H9 (cell line): ENCODE data around the gene NT5DC2. TPM values are rescaled to one million over a fixed set of nuclear protein-coding genes. Genes with fewer than 3 reads are reported as not detected.
A peak's percentile ranks its signal among the peaks of the same experiment; 100 is the strongest.

ENCODE experiments used
- DNase-seq: peaks from one replicate; pipeline ENCODE4 v3.0.0-alpha.2; 2017
- H2AFZ ChIP-seq: one replicate; pipeline ENCODE4 v1.6.1; 2013; ENCODE audit warnings: mild to moderate bottlenecking, low read length, control low read depth, moderate library complexity
- H2AK5ac ChIP-seq: 2 replicates; pipeline ENCODE4 v1.6.1; 2013; ENCODE audit warnings: low read length, control low read depth, mixed read lengths; ENCODE audit not compliant: insufficient read length
- H2BK120ac ChIP-seq: one replicate; pipeline ENCODE4 v1.6.1; 2013; ENCODE audit warnings: low read depth, mild to moderate bottlenecking, low read length, control low read depth, inconsistent platforms; ENCODE audit not compliant: poor library complexity, severe bottlenecking
- H2BK12ac ChIP-seq: 2 replicates; pipeline ENCODE4 v1.6.1; 2013; ENCODE audit warnings: low read length, control low read depth, mixed read lengths, low read depth; ENCODE audit not compliant: insufficient read length
- H2BK15ac ChIP-seq: 2 replicates; pipeline ENCODE4 v1.6.1; 2013; ENCODE audit warnings: low read depth, low read length, control low read depth
- H2BK20ac ChIP-seq: one replicate; pipeline ENCODE4 v1.6.1; 2013; ENCODE audit warnings: low read depth, mild to moderate bottlenecking, low read length, control low read depth, inconsistent platforms; ENCODE audit not compliant: poor library complexity, severe bottlenecking
- H2BK5ac ChIP-seq: 2 replicates; pipeline ENCODE4 v1.6.1; 2013; ENCODE audit warnings: low read length, control low read depth, mixed read lengths; ENCODE audit not compliant: insufficient read length
- H3K14ac ChIP-seq: 2 replicates; pipeline ENCODE4 v1.6.1; 2013; ENCODE audit warnings: low read length, control low read depth; ENCODE audit not compliant: insufficient read depth
- H3K18ac ChIP-seq: 2 replicates; pipeline ENCODE4 v1.6.1; 2013; ENCODE audit warnings: low read depth, mild to moderate bottlenecking, mixed read lengths, low read length, control low read depth; ENCODE audit not compliant: insufficient read length
- H3K23ac ChIP-seq: 2 replicates; pipeline ENCODE4 v1.6.1; 2013; ENCODE audit warnings: low read length, control low read depth, mixed read lengths, low read depth; ENCODE audit not compliant: insufficient read length
- H3K23me2 ChIP-seq: 2 replicates; pipeline ENCODE4 v1.6.1; 2013; ENCODE audit warnings: low read depth, mild to moderate bottlenecking, mixed read lengths, low read length, control low read depth; ENCODE audit not compliant: insufficient read length, poor library complexity, severe bottlenecking
- H3K27ac ChIP-seq: 2 replicates; pipeline ENCODE4 v1.5.1; 2013; ENCODE audit warnings: low read length, control low read depth, mixed read lengths, low read depth; ENCODE audit not compliant: insufficient read length
- H3K27me3 ChIP-seq: 2 replicates; pipeline ENCODE4 v1.6.1; 2013; ENCODE audit warnings: low read length, control low read depth, inconsistent platforms; ENCODE audit not compliant: insufficient read depth
- H3K4ac ChIP-seq: 2 replicates; pipeline ENCODE4 v1.6.1; 2013; ENCODE audit warnings: low read depth, mild to moderate bottlenecking, control low read depth, inconsistent platforms, low read length, moderate library complexity
- H3K4me1 ChIP-seq: 2 replicates; pipeline ENCODE4 v1.6.1; 2013; ENCODE audit warnings: low read length, control low read depth, inconsistent platforms; ENCODE audit not compliant: insufficient read depth
- H3K4me2 ChIP-seq: 2 replicates; pipeline ENCODE4 v1.6.1; 2013; ENCODE audit warnings: low read length, control low read depth, mixed read lengths; ENCODE audit not compliant: insufficient read length, insufficient read depth
- H3K56ac ChIP-seq: 2 replicates; pipeline ENCODE4 v1.6.1; 2013; ENCODE audit warnings: low read depth, mild to moderate bottlenecking, mixed read lengths, low read length, control low read depth; ENCODE audit not compliant: insufficient read length
- H3K79me1 ChIP-seq: 2 replicates; pipeline ENCODE4 v1.6.1; 2013; ENCODE audit warnings: low read depth, mild to moderate bottlenecking, moderate library complexity, low read length, control low read depth, inconsistent platforms; ENCODE audit not compliant: insufficient read depth, poor library complexity, severe bottlenecking
- H3K79me2 ChIP-seq: 2 replicates; pipeline ENCODE4 v1.6.1; 2013; ENCODE audit warnings: low read length, control low read depth, inconsistent platforms; ENCODE audit not compliant: insufficient read depth
- H3K9ac ChIP-seq: 2 replicates; pipeline ENCODE4 v1.6.1; 2013; ENCODE audit warnings: low read length, control low read depth, mixed read lengths; ENCODE audit not compliant: insufficient read length; ENCODE audit errors: extremely low read depth
- H3K9me3 ChIP-seq: one replicate; pipeline ENCODE4 v1.6.1; 2013; ENCODE audit warnings: low read depth, low read length, inconsistent platforms; ENCODE audit not compliant: control insufficient read depth
- H3T11ph ChIP-seq: one replicate; pipeline ENCODE4 v1.6.1; 2013; ENCODE audit warnings: mild to moderate bottlenecking, low read length, control low read depth, inconsistent platforms
- H4K20me1 ChIP-seq: one replicate; pipeline ENCODE4 v1.6.1; 2013; ENCODE audit not compliant: control insufficient read depth, insufficient read length, insufficient read depth
- H4K5ac ChIP-seq: 2 replicates; pipeline ENCODE4 v1.6.1; 2013; ENCODE audit warnings: low read depth, mild to moderate bottlenecking, mixed read lengths, low read length, control low read depth; ENCODE audit not compliant: insufficient read length
- H4K8ac ChIP-seq: replicated peaks from 2 replicates; pipeline ENCODE4 v1.6.1; 2013; ENCODE audit warnings: low read length, control low read depth, mixed read lengths, low read depth; ENCODE audit not compliant: insufficient read length
- H4K91ac ChIP-seq: 2 replicates; pipeline ENCODE4 v1.6.1; 2013; ENCODE audit warnings: low read depth, mild to moderate bottlenecking, moderate library complexity, mixed read lengths, low read length, control low read depth; ENCODE audit not compliant: insufficient read length
- H3K27ac Mint-ChIP-seq, 3 experiments: 2 replicates in 2 of 3; 3 replicates in 1 of 3; pipeline ENCODE4 v1.8.0; 2020 to 2021; ENCODE audit warnings: mixed read lengths in 3 of 3, mild to moderate bottlenecking in 1 of 3, moderate library complexity in 1 of 3
- H3K27me3 Mint-ChIP-seq: 2 replicates; pipeline ENCODE4 v1.8.0; 2021; ENCODE audit warnings: low read depth, mild to moderate bottlenecking, moderate library complexity, mixed read lengths
- H3K36me3 Mint-ChIP-seq, 3 experiments: 2 replicates in 2 of 3; 3 replicates in 1 of 3; pipeline ENCODE4 v1.8.0; 2020 to 2021; ENCODE audit warnings: low read depth in 3 of 3, mixed read lengths in 3 of 3; ENCODE audit not compliant: insufficient read depth in 1 of 3
- H3K4me1 Mint-ChIP-seq, 2 experiments: 2 replicates each; pipeline ENCODE4 v1.8.0; 2020; ENCODE audit warnings: mixed read lengths in 2 of 2
- H3K4me3 Mint-ChIP-seq, 2 experiments: 2 replicates in 1 of 2; 3 replicates in 1 of 2; pipeline ENCODE4 v1.8.0; 2020 to 2021; ENCODE audit warnings: mild to moderate bottlenecking in 2 of 2, mixed read lengths in 2 of 2, moderate library complexity in 1 of 2
- H3K9me3 Mint-ChIP-seq, 2 experiments: 2 replicates in 1 of 2; 3 replicates in 1 of 2; pipeline ENCODE4 v1.8.0; 2020; ENCODE audit warnings: mild to moderate bottlenecking in 2 of 2, mixed read lengths in 2 of 2, moderate library complexity in 1 of 2
- WGBS: extraction: QIAGEN DNeasy Blood & Tissue Kit; methylation state at CpG from one replicate; pipeline ENCODE4 v1.1.7; 2013; ENCODE audit warnings: missing lambda C conversion rate, low lambda C conversion rate, mixed read lengths; ENCODE audit not compliant: insufficient read length; ENCODE audit errors: extremely low coverage; 5-methylcytosine and 5-hydroxymethylcytosine counted together
- total RNA-seq: library from RNA; stranded (reverse); gene quantifications from 2 replicates; pipeline ENCODE4 v1.2.1, GENCODE V29; 2021
- TF ChIP-seq, protein P1 (sequence below): fragments of 200-600 bp; sonication (generic); conservative IDR thresholded peaks from 3 replicates; pipeline ENCODE4 v1.8.0; 2021; ENCODE audit warnings: antibody characterized with exemption, mild to moderate bottlenecking

NT5DC2 gene
- total RNA-seq, 1 experiment from 2014 or later = 444 TPM

DNA sequence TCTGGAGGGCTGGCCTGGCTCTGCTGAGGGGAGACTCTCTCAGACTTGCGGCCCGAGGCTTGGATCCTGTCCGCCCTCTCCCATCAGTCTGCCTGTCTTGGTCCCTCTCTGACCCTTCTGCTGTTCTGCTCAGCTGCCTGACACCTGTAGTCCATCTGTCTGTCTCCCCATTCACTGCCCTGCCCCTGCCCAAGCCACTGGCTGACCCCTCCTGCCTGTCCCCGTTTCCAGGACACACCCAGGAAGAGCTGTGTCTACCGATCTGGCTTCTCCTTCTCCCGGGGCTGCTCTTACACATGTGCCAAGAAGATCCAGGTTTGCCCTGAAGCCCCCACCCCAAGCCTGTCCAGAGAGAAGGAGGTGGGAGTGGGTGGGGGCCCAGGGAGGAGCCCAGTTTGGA is 18.5 kb downstream of the NT5DC2 start:
- Histone ChIP-seq H3K27me3 (no peaks in the 10 kb centered on the region), H3K79me2 (no peaks in the 10 kb centered on the region), H2AK5ac (no peak overlapping the region), H3K23me2 (no peaks in the 10 kb centered on the region), H3K79me1 (no peaks in the 10 kb centered on the region), H3K27ac (no peak overlapping the region), H2BK12ac (no peak overlapping the region), H3K4me1 (no peaks in the 10 kb centered on the region), H3K18ac (no peak overlapping the region), H3K4me2 (no peak overlapping the region), H3K56ac (no peak overlapping the region), H4K8ac (no peak overlapping the region), H3T11ph (no peak overlapping the region), H4K5ac (no peak overlapping the region), H4K91ac (no peak overlapping the region), H2BK5ac (no peak overlapping the region), H3K9me3 (no peaks in the 10 kb centered on the region), H3K23ac (no peak overlapping the region), H2AFZ (no peak overlapping the region), H2BK15ac (no peak overlapping the region), H2BK120ac (no peak overlapping the region), H3K4ac (no peak overlapping the region), H3K9ac (no peak overlapping the region), H2BK20ac (no peak overlapping the region), H4K20me1 (peaks cover 6% of the 10 kb centered on the region), H3K14ac (no peak overlapping the region)
- H3K27ac Mint-ChIP-seq = peak overlapping the region; percentile 83 to 91 (median 84); a peak in 3 of 7 replicates
- WGBS = no CpG with 5 or more reads among the region's 6 CpGs
- TF ChIP-seq, protein P1, sequence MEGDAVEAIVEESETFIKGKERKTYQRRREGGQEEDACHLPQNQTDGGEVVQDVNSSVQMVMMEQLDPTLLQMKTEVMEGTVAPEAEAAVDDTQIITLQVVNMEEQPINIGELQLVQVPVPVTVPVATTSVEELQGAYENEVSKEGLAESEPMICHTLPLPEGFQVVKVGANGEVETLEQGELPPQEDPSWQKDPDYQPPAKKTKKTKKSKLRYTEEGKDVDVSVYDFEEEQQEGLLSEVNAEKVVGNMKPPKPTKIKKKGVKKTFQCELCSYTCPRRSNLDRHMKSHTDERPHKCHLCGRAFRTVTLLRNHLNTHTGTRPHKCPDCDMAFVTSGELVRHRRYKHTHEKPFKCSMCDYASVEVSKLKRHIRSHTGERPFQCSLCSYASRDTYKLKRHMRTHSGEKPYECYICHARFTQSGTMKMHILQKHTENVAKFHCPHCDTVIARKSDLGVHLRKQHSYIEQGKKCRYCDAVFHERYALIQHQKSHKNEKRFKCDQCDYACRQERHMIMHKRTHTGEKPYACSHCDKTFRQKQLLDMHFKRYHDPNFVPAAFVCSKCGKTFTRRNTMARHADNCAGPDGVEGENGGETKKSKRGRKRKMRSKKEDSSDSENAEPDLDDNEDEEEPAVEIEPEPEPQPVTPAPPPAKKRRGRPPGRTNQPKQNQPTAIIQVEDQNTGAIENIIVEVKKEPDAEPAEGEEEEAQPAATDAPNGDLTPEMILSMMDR = no peak
- peaks cover 4% of the 10 kb centered on the region for H3K27me3 Mint-ChIP-seq
- DNase-seq = no peak
- no peaks in the 10 kb centered on the region; a peak in 1 of 5 replicates for H3K9me3 Mint-ChIP-seq
- H3K36me3 Mint-ChIP-seq = no peaks in the 10 kb centered on the region
- H3K4me1 Mint-ChIP-seq = peaks cover 7 to 9% of the 10 kb centered on the region in 2 experiments
- H3K4me3 Mint-ChIP-seq = no peak overlapping the region
